ENCODE measurements around the gene WASL.

WASL gene

DNA sequence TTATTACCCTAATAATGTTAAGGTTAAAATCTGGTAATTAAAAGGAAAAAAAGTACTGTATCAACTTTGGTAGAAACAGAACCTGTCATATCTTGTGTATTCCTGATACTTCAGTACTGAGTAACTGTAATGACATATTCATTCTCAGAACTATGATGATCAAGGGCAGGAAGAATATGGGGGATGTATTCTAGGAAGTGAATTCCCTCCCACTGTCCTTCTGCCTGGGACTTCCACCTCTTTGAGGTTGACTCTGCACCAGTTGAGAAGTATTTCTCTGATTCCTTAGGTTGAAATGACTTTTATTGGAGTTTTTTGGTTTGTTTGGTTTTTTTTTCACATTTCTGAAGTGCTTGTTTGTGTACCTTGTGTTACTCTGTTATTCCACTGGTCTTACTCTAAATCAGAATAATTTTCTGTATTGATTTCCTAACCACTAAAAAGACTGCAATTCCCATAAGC lies 36.9 kb downstream of the WASL start:
- DNase-seq (ENCODE audit: low read depth), result no peak
- no peak overlapping the region for H3K4me3 ChIP-seq (ENCODE audit: low read depth, low read length)
- TF ChIP-seq, protein P1, sequence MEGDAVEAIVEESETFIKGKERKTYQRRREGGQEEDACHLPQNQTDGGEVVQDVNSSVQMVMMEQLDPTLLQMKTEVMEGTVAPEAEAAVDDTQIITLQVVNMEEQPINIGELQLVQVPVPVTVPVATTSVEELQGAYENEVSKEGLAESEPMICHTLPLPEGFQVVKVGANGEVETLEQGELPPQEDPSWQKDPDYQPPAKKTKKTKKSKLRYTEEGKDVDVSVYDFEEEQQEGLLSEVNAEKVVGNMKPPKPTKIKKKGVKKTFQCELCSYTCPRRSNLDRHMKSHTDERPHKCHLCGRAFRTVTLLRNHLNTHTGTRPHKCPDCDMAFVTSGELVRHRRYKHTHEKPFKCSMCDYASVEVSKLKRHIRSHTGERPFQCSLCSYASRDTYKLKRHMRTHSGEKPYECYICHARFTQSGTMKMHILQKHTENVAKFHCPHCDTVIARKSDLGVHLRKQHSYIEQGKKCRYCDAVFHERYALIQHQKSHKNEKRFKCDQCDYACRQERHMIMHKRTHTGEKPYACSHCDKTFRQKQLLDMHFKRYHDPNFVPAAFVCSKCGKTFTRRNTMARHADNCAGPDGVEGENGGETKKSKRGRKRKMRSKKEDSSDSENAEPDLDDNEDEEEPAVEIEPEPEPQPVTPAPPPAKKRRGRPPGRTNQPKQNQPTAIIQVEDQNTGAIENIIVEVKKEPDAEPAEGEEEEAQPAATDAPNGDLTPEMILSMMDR (IDR thresholded peaks at IDR 0.05; ENCODE audit: low read depth, low read length, missing control alignments), result no peak
- in situ Hi-C loops (cut with HindIII; ENCODE audit: low sequenced_read_pairs), result no loop called here

DNA sequence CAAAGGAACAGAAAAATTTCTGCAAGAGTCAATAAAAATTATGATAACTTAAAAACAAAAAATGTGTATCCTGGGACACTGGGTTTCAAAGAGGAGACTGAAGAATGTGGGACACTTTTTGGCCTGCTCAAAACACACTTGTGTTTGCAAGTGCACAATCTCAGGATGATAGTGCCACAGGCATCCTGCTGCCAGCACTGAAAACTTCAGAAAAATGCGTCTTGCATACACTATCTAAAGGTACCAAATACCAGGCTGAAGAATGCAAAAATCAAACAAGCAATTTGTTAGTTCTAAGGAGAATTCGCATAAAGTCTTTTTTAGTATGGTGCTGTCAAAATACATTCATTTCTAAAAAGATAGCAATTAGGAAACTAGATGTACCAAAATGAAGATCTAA lies 38.1 kb downstream of the WASL start:
- DNase-seq (ENCODE audit: low read depth), result no peak
- no peak overlapping the region for H3K4me3 ChIP-seq (ENCODE audit: low read depth, low read length)
- TF ChIP-seq, protein P1 (IDR thresholded peaks at IDR 0.05; ENCODE audit: low read depth, low read length, missing control alignments), result no peak
- in situ Hi-C loops (cut with HindIII; ENCODE audit: low sequenced_read_pairs), result no loop called here

- in situ Hi-C loops (cut with HindIII; ENCODE audit: low sequenced_read_pairs), result no loop called here
- TF ChIP-seq, protein P1 (IDR thresholded peaks at IDR 0.05; ENCODE audit: low read depth, low read length, missing control alignments), result no peak
- H3K4me3 ChIP-seq (ENCODE audit: low read depth, low read length), result no peak overlapping the region
- DNase-seq (ENCODE audit: low read depth), result no peak
Observed at GRCh38 chr7:123709525-123709924, 39.3 kb downstream of the WASL start.

GRCh38 chr7:123705211-123705901 lies 43.4 kb downstream of the WASL start:
- H3K4me3 ChIP-seq (ENCODE audit: low read depth, low read length), result no peak overlapping the region
- DNase-seq (ENCODE audit: low read depth), result no peak
- in situ Hi-C loops (cut with HindIII; ENCODE audit: low sequenced_read_pairs), result no loop called here
- TF ChIP-seq, protein P1 (IDR thresholded peaks at IDR 0.05; ENCODE audit: low read depth, low read length, missing control alignments), result no peak

DNA sequence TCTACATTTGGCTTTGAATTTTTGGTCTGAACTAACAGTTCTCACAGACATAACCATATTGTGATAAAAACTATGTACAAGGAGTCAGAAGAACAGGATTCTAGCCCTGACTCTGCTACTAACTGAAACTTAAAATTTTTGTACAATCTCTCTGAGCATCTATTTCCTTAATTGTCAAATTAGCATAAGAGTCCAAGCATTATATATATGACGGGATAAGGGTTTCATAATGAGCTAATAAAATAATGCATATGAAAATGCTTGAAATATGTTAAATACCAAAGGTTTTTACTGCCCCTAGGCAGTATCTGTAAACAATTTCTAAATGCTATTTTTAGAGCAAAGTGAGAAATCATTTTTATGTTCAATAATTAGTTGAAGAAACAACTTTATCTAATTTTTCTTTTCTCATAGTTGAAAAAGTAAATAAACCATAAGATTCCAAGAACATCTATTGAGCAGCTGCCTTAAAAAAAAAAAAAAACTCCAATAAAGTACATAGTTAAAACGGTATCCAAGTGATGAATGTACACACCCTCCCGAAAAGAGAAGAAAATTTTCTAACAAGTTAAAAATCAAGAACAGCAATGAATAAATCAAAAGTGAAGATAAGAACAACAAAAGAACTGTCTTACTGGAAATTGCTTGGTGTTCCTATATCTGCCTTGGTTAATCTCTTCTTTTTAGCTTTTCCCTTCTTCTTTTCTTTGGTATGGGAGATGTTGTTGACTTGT lies 52.7 kb downstream of the WASL start:
- no peak overlapping the region for H3K4me3 ChIP-seq (ENCODE audit: low read depth, low read length)
- TF ChIP-seq, protein P1 (IDR thresholded peaks at IDR 0.05; ENCODE audit: low read depth, low read length, missing control alignments), result no peak
- in situ Hi-C loops (cut with HindIII; ENCODE audit: low sequenced_read_pairs), result no loop called here
- DNase-seq (ENCODE audit: low read depth), result no peak

DNA sequence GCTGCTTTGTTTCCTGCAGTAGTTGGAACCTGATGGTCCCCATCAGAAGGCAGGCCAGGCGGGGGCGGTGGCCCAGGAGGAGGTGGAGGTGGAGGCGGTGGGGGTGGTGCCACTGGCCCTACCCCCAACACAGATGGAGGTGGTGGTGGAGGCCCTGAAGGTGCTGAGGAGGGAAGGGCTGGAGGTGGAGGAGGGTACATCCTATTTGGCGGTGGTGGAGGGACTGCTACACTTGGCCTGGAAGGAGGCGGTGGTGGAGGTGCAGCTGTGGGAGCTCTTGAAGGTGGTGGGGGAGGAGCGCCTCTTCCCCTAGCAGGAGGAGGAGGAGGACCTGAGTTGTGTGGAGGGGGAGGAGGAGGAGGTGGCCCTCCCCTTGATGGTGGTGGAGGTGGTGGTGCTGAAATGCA lies 56.3 kb downstream of the WASL start:
- in situ Hi-C loops (cut with HindIII; ENCODE audit: low sequenced_read_pairs), result no loop called here
- TF ChIP-seq, protein P1 (IDR thresholded peaks at IDR 0.05; ENCODE audit: low read depth, low read length, missing control alignments), result no peak
- DNase-seq (ENCODE audit: low read depth), result no peak
- no peak overlapping the region for H3K4me3 ChIP-seq (ENCODE audit: low read depth, low read length)
